ENCODE data around the gene IFNA13.
"Not testable (repeated sequence)": the region's sequence is repeated elsewhere in the genome, so short reads cannot be mapped to it uniquely, and the experiment has no call there.

IFNA13 gene

DNA sequence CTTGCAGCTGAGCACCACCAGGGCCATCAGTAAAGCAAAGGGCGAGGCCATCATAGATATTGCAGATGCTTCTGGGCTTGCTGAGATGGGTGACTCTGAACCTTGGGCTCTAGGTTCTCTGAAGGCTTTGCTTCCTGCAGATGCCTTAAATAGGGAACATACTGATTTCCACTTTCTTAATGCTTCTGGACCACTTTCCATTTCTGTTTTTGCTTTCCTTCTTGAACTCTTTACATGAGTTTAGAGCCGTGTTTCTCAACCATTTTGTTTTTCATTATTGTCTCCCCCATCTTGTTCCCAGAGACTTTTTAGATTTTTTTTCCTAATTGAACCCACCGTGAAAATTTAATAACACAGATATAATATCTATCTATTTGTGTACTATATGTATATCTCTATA, at the start of gene IFNA13:
Gene IFNA13, minus strand, starts transcription at position 101 of the 400 bp plus-strand sequence. Its CDS starts 47 bp downstream, at position 54.
- DNase-seq (ENCODE audit: insufficient read length, low spot score) (no peak), FAIRE-seq (no peak)

DNA sequence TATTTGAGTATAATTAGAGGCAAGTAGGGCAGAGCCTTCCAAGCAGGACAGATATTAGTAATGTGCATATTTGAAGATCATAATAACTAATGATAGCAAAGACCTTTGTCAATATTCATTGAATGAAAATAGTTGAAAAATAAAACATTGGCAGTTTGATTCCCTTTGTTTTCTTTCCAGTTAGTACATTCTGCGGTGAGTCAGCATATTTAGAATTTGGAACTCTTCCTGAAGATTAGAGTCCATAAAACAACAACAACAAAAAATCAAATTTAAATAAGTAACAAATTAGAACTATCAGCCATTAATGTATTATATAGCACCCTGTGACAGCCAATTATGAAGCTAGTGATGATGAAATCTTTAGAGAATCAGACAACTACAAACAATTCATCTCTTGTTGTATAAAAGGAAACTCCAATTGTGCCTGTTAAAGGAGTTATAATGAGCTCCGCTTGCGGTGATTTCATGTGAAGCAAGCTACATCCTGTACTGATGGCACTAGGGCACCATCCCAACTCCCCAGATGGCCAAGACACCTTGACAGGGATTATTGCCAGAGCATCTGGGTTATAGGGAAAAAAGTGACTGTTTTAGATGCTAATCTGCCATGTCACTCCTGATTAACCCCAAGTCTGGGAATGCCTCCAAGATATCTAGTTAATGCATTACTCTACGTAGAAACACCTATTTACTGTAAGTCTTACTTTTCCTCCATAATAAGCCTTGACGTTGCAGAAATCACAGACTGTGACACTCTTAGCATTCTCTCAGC, 47.8 kb upstream of the IFNA13 start:
- FAIRE-seq, result no peak
- DNase-seq (ENCODE audit: insufficient read length, low spot score), result no peak

- FAIRE-seq (no peak), DNase-seq (ENCODE audit: insufficient read length, low spot score) (no peak)
Observed at GRCh38 chr9:21414220-21414940, 46.5 kb upstream of the IFNA13 start.

DNA sequence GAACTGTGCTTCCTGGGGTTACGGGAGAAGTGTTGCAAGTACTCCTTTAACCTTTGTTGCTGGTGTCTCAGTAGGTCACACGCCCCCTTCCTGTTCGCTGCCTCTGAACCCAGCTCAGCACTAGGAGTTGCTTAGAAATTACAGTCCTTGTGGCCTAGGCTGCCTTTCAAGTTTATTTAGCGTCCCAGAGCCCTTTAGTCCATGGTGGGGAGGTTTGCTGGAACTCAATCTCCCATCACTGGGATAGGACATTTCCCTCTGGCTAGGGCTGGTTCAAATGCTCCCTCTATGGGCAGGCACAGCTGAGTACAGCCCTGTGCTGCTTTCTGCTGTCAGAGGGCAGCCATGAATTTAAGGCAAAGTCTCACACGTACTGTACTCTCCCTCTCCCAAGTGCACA, 45.8 kb upstream of the IFNA13 start:
- no peak for DNase-seq (ENCODE audit: insufficient read length, low spot score)
- FAIRE-seq, result no peak

GRCh38 chr9:21413151-21413550, 45.3 kb upstream of the IFNA13 start:
- no peak for FAIRE-seq
- DNase-seq (ENCODE audit: insufficient read length, low spot score), result no peak

DNA sequence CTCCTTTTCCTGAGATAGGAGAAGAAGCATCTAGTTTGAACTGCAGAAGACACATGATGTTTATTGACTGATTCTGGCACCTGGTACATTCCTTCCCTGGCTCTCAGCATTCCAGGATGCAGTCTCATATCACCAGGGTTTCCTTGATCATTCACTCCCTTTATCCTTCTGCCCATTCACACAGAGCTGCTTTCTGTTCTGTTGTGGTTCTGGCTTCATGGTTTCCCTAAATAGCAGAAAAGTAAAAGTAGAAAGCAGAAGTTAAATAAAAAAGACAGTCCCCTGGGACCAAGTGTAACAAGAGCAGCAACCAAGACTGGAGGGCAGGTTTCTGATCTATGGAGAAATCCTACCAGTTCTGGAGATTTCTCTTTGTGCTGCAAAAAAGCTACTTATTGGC, 44.2 kb upstream of the IFNA13 start:
- FAIRE-seq, result no peak
- no peak for DNase-seq (ENCODE audit: insufficient read length, low spot score)

- DNase-seq (ENCODE audit: insufficient read length, low spot score) (no peak), FAIRE-seq (no peak)
Observed at GRCh38 chr9:21408817-21409216, 41.0 kb upstream of the IFNA13 start, which contains the start of gene IFNA8. Gene IFNA8 (plus strand): TSS chr9:21409117. CDS start chr9:21409177, 60 bp downstream.

- FAIRE-seq (no peak), DNase-seq (ENCODE audit: insufficient read length, low spot score) (no peak)
Observed at GRCh38 chr9:21404146-21404545, 36.3 kb upstream of the IFNA13 start.

DNA sequence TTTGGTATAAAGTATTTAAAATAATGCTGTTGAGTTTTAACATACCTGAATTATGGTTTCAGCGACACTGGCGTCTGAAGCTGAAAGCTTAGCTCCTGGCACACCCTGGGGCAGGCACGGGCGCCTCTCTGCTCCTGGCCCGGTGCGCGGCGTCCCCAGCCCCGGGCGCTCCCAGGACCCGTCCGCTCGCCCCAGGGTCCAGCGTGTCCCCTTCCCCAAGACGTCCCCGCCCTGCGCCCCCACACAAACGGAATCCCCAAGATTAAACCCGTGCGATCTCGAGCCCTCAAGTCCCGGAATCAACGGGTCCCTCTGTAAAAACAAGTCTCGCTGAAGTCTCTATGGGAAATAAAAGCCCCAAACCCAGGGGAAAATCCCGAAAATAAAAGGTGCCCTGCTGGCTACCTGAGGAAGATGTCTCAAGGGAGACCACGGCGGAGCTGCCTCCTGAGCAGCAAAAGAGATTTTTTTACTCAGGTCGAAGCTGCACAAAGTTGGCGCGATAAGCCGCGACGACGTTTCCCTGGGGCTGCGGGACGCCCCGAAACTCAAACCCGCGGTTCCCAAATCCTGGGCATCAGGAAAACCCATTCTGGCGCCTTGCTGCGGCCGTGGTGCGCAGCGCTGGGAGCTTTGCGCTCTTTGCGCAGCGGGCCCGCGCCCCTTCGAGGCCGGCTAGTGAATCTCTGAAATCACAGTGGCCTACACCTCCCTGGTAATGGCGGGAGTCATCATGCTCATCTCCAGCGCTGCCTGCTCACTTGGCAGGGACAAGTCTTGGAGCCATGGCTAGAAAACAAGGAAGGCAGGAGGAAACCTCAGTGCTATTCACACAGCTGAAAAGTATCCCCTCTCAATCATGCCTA, 34.8 kb upstream of the IFNA13 start:
- DNase-seq (ENCODE audit: insufficient read length, low spot score) (no peak), FAIRE-seq (no peak)

DNA sequence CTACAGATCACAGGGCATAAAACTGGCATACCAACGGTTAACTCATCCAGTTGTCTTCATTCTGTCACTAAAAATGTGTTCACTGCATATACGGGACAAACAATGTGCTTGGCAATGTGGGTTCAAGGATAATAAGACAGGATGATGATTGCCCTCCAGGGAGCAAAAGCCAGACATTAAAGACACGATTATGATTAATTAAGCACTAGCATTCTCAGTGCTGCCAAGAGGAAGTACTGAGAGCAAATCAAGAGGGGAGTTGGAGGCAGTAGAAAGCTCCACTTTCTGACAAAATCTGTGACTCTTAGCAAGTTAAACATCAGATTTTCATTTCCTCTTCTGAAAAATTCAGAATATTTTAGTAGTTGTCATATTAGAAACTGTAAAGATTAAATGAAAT, 32.1 kb upstream of the IFNA13 start:
- FAIRE-seq, result no peak

DNA sequence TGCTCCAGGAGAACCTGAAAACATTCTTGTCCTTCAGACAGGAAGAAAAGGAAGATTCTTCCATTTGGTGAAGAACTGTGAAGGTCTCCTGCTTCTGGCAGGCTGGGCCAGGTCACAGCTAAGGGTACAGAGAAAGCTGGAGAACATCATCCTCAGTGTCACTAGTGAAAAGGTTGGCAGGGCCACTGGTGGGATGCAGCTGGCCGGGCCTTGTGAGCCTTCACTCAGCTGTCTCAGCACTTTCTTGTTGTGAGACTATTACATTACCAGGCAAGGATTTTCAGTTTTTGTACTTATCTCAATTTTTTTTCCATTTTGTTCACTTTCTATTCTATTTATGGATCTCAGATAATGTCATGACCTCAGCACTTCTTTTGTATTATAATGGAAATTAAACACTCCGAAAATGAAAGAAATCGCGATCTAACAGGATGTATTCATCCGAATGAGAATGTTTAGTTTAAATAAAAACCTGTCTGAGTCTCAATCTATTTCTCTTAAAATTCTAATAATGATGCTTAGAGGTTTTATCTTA, 31.2 kb upstream of the IFNA13 start:
- DNase-seq (ENCODE audit: insufficient read length, low spot score) (no peak), FAIRE-seq (no peak)

More for the DNA sequence above, 32.1 kb upstream of the IFNA13 start:
- no peak for DNase-seq (ENCODE audit: insufficient read length, low spot score)

GRCh38 chr9:21395778-21396717, 28.2 kb upstream of the IFNA13 start:
- DNase-seq (ENCODE audit: insufficient read length, low spot score), result no peak
- FAIRE-seq, result no peak

DNA sequence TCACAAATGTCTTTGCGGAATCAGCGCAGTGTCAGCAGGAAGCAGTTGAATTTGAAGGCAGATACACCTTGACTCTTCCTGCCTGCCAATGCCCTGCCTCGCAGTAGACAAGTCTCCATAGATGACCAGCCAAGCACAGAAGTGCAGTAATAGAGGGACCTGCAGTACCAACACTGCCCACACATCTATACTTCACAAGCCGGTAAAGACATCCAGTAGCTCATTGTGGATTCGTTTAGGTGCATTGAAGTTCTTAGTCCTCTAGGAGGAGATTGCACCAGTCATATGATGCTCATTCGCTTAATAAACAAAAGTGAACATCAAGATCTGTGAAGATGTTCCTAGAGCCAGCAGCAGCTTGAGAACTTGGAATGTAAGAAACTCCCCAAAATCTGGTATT, 24.4 kb upstream of the IFNA13 start:
- DNase-seq (ENCODE audit: insufficient read length, low spot score) (no peak), FAIRE-seq (no peak)

- FAIRE-seq (no peak), DNase-seq (ENCODE audit: insufficient read length, low spot score) (no peak)
Observed at GRCh38 chr9:21385131-21385670, 17.3 kb upstream of the IFNA13 start, which contains the start of gene IFNA2. Gene IFNA2 (minus strand): TSS chr9:21385398. CDS start chr9:21385329, 69 bp downstream.

DNA sequence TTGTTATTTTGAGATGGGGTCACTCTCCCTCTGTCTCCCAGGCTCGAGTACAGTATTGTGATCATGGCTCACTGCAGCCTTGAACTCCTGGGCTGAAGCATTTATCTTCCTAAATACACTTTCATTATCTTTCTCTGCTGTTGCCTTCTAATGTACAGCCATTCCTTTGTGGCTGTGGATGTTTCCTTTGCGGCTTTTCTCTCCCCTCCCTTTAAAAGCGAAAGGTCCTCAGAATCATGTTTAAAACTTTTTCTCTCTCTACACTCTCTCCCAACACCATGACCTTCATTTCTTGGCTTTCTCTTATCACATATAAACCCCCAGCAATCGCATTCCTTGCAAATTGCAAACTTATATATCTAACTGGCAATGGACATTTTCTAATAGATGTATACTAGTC, 15.8 kb upstream of the IFNA13 start:
- DNase-seq (ENCODE audit: insufficient read length, low spot score) (no peak), FAIRE-seq (no peak)

DNA sequence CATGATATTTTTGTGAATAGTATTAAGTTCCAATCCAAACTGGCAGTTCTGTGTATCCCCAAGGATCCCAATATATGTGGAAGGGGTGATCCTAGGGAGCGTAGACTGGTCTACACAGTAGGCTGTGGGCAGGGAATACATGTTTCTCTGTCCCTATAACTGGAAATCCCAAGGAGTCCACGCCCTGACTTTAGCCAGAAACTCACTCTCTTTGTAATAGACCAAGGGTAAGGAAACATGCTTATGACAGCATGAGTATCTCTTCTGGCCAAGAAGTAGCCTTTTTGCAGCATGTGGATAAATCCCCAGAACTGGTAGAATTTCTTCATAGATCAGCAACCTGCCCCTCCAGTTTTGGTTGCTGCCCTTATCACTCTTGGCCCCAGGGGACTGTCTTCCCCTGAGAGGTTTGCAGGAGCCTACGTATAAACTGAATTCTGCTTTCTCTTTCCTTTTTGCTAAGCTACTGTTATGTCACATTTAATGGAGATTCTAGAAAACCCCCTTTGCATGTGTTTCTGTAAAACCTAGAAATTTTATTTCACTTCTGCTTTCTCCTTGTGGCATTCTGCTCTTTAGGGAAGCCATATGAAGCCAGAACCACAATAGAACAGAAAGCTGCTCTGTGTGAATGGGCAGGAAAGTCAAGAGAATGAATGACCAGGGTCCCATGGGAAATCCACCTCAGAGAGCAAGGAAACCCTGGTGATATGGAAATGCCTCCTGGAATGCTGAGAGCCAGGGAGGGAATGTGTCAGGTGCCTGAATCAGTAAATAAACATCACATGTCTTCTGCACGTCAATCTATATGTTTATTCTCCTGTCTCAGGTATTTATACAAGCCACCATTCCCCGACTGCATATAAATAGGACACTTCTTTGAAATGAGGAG, 13.8 kb upstream of the IFNA13 start:
- FAIRE-seq (no peak), DNase-seq (ENCODE audit: insufficient read length, low spot score) (no peak)

DNA sequence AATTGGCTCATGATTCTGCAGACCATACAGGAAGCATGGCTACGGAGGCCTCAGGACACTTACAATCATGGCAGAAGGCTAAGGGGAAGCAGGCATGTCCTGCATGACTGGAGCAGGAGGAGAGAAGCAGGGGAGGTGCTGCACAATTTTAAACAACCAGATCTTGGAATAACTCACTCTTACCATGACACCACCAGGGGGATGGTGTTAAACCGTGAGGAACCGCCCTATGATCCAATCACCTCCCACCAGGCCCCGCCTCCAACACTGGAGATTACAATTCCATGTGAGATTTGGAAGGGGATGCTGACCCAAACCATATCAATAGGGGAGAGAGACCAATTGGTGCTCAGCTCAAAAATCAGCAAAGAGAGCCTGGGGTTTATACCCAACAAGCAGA, 3.6 kb upstream of the IFNA13 start:
- DNase-seq (ENCODE audit: insufficient read length, low spot score); FAIRE-seq: not testable (repeated sequence)

- FAIRE-seq; DNase-seq (ENCODE audit: insufficient read length, low spot score): not testable (repeated sequence)
Observed at GRCh38 chr9:21367169-21367568, 688 bp downstream of the IFNA13 start.
